HL-60 (cell line): ENCODE data around the gene ABCF3.

Experiments
- SPI1 ChIP-seq: IDR thresholded peaks from 2 replicates; pipeline ENCODE4 v1.6.1; 2012; ENCODE audit warnings: low read depth, mild to moderate bottlenecking, borderline replicate concordance
- TF ChIP-seq, protein P1 (sequence below): IDR thresholded peaks from 2 replicates; pipeline ENCODE4 v1.6.1; 2012; ENCODE audit warnings: low read depth; ENCODE audit not compliant: insufficient replicate concordance
- TF ChIP-seq, protein P2 (sequence below): IDR thresholded peaks from one replicate; pipeline ENCODE4 v1.5.1; 2011; ENCODE audit warnings: low read length, control low read depth, inconsistent platforms; ENCODE audit not compliant: insufficient read depth

DNA sequence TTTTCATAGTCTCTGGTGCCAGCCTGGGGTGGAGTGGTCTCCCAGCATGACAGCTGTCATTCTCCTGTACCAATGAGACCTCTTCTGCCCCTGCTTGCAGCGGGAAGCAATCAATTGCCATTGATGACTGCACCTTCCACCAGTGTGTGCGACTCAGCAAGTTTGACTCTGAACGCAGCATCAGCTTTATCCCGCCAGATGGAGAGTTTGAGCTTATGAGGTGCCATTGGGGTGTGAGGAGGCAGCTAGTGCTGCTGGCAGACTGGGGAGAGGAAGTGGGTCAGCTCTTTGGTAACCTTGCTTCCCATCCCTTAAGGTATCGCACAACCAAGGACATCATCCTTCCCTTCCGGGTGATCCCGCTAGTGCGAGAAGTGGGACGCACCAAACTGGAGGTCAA is 4.4 kb upstream of the ABCF3 start:
- TF ChIP-seq, protein P1, sequence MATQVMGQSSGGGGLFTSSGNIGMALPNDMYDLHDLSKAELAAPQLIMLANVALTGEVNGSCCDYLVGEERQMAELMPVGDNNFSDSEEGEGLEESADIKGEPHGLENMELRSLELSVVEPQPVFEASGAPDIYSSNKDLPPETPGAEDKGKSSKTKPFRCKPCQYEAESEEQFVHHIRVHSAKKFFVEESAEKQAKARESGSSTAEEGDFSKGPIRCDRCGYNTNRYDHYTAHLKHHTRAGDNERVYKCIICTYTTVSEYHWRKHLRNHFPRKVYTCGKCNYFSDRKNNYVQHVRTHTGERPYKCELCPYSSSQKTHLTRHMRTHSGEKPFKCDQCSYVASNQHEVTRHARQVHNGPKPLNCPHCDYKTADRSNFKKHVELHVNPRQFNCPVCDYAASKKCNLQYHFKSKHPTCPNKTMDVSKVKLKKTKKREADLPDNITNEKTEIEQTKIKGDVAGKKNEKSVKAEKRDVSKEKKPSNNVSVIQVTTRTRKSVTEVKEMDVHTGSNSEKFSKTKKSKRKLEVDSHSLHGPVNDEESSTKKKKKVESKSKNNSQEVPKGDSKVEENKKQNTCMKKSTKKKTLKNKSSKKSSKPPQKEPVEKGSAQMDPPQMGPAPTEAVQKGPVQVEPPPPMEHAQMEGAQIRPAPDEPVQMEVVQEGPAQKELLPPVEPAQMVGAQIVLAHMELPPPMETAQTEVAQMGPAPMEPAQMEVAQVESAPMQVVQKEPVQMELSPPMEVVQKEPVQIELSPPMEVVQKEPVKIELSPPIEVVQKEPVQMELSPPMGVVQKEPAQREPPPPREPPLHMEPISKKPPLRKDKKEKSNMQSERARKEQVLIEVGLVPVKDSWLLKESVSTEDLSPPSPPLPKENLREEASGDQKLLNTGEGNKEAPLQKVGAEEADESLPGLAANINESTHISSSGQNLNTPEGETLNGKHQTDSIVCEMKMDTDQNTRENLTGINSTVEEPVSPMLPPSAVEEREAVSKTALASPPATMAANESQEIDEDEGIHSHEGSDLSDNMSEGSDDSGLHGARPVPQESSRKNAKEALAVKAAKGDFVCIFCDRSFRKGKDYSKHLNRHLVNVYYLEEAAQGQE, result no peak
- TF ChIP-seq, protein P2, sequence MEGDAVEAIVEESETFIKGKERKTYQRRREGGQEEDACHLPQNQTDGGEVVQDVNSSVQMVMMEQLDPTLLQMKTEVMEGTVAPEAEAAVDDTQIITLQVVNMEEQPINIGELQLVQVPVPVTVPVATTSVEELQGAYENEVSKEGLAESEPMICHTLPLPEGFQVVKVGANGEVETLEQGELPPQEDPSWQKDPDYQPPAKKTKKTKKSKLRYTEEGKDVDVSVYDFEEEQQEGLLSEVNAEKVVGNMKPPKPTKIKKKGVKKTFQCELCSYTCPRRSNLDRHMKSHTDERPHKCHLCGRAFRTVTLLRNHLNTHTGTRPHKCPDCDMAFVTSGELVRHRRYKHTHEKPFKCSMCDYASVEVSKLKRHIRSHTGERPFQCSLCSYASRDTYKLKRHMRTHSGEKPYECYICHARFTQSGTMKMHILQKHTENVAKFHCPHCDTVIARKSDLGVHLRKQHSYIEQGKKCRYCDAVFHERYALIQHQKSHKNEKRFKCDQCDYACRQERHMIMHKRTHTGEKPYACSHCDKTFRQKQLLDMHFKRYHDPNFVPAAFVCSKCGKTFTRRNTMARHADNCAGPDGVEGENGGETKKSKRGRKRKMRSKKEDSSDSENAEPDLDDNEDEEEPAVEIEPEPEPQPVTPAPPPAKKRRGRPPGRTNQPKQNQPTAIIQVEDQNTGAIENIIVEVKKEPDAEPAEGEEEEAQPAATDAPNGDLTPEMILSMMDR, result no peak
- TF ChIP-seq SPI1, result no peak
